Measurements from ENCODE around the gene SEMA3F.

DNA sequence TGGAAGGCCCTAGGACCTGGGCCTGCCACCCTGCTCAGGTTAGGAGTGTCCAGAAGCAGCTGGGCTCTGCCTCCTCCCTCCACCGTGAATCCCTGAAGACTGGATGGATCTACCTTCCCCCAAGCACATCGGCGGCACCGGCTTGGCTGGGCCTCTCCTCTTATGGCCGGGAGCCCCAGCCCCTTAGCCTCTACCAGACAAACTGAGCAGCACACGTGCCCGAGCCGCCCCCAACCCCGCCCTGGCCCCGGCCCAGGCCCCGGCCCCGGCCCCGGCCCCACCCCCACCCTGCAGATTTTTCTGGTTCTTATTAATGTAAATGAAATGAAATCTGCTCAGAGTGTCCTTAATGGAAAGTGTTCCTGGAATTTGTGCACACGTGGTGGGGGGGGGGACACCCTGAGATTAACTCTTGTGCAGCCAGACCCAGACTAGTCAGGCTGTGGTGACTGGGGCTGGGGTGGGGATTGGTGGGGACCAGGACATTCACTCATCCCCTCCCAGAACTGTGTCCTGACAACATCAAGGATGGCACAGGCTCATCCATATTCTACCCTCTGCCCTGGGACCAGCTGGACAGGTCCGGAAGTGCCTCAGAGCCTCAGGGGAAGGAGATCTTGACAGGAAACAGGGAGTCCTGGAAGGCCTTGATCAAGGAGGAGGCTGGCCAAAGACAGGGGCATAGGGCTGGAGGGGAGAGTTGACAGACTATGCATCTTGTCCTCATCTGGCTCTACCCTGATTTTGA lies 30.9 kb upstream of the SEMA3F start:
- TF ChIP-seq, protein P1, sequence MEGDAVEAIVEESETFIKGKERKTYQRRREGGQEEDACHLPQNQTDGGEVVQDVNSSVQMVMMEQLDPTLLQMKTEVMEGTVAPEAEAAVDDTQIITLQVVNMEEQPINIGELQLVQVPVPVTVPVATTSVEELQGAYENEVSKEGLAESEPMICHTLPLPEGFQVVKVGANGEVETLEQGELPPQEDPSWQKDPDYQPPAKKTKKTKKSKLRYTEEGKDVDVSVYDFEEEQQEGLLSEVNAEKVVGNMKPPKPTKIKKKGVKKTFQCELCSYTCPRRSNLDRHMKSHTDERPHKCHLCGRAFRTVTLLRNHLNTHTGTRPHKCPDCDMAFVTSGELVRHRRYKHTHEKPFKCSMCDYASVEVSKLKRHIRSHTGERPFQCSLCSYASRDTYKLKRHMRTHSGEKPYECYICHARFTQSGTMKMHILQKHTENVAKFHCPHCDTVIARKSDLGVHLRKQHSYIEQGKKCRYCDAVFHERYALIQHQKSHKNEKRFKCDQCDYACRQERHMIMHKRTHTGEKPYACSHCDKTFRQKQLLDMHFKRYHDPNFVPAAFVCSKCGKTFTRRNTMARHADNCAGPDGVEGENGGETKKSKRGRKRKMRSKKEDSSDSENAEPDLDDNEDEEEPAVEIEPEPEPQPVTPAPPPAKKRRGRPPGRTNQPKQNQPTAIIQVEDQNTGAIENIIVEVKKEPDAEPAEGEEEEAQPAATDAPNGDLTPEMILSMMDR (conservative IDR thresholded peaks at IDR 0.05; ENCODE audit: low read depth, low read length): no peak
- TF ChIP-seq EZH2 (IDR thresholded peaks at IDR 0.05; ENCODE audit: borderline replicate concordance, low read depth, low read length, poor library complexity, severe bottlenecking): no peak

Data from A673 (cell line).